ENCODE data around the gene ZNF555.

Gene ZNF555

DNA sequence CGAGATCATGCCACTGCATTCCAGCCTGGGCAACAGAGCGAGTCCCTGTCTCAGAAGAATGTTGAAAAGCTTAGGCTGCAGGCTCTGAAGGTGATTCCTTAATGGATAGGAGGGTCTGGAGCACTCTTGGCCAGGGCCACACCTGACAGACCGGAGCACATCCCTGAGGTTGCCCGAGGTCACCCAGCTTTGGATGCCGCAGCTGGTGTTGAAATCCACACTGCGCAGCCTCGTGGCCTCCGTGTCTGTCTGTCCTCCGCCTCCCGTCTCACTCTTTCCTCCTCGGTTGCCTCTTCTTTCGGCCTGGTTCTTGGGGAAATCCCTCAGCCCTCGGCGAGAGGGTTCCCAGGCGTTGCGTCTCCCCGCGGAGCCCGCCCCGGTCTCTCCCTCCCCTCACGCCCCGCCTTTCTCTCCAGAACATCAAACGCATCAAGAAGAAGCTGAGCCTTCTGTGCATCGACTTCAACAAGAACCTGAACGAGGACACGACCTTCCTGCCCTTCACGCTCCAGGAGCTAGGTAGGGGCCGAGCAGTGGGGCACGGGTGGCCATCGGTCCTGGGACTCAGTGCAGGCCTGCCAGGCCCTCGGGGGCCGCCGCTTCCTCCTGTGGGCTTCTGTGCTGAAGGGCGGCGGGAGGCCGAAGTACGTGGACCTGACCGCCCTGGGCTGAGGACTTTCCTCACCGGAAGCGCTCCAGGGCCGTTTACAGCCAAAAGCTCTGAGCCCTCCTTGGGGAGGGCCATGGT, 41.8 kb upstream of the ZNF555 start:
- H3K9ac ChIP-seq (ENCODE audit: low read depth, low read length), result no peak overlapping the region
- no peak overlapping the region for H2AFZ ChIP-seq (ENCODE audit: low read depth, low read length)
- ATAC-seq (ENCODE audit: insufficient read depth, low read depth) (no peak), DNase-seq (no peak)
- no peak for TF ChIP-seq EZH2 (IDR thresholded peaks at IDR 0.05; ENCODE audit: borderline replicate concordance, low read depth, low read length, severe bottlenecking)
- TF ChIP-seq, protein P1, sequence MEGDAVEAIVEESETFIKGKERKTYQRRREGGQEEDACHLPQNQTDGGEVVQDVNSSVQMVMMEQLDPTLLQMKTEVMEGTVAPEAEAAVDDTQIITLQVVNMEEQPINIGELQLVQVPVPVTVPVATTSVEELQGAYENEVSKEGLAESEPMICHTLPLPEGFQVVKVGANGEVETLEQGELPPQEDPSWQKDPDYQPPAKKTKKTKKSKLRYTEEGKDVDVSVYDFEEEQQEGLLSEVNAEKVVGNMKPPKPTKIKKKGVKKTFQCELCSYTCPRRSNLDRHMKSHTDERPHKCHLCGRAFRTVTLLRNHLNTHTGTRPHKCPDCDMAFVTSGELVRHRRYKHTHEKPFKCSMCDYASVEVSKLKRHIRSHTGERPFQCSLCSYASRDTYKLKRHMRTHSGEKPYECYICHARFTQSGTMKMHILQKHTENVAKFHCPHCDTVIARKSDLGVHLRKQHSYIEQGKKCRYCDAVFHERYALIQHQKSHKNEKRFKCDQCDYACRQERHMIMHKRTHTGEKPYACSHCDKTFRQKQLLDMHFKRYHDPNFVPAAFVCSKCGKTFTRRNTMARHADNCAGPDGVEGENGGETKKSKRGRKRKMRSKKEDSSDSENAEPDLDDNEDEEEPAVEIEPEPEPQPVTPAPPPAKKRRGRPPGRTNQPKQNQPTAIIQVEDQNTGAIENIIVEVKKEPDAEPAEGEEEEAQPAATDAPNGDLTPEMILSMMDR (IDR thresholded peaks at IDR 0.05; ENCODE audit: borderline replicate concordance, extremely low read depth, low read length, poor library complexity, severe bottlenecking), result no peak
- no peaks in the 10 kb centered on the region for H3K4me1 ChIP-seq (ENCODE audit: insufficient read depth, low read length)
- H3K27me3 ChIP-seq (ENCODE audit: insufficient read depth, low read length, poor library complexity), result no peaks in the 10 kb centered on the region
- H3K27ac ChIP-seq (ENCODE audit: low read length), result no peak overlapping the region
- peaks cover 8% of the 10 kb centered on the region; the same call in 1 of the 2 replicates for H3K79me2 ChIP-seq (ENCODE audit: insufficient read depth, low read length)
- H4K20me1 ChIP-seq (ENCODE audit: insufficient read depth, low read length), result peaks cover 30% of the 10 kb centered on the region
- no peak overlapping the region for H3K4me2 ChIP-seq (ENCODE audit: insufficient read depth, low read length)
- no peak overlapping the region for H3K4me3 ChIP-seq (ENCODE audit: low read depth in 1 of 2, low read length in 2 of 2)
- peaks cover 93% of the 10 kb centered on the region for H3K36me3 ChIP-seq (ENCODE audit: insufficient read depth, low read length)
- H3K9me3 ChIP-seq (ENCODE audit: insufficient read depth, low read length, severe bottlenecking), result no peaks in the 10 kb centered on the region

DNA sequence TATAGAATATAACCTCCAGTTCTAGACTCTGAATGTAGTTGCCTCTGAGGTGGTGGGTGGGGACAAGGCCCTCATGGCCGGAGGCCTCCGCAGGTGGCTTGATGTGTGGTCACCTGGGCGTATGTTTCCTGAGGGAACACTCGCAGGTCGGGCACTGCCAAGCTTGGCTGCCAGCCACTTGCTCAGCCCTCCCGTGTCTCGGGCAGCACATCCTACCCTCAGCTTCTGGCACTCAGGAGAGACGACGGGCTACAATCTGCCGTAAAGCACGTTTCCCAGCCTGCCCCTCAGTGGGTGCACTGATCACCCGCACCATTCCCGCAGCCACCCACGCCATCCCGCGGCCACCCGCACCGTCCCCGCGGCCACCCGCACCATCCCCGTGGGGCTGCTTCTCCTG, 40.8 kb upstream of the ZNF555 start:
- no peak overlapping the region for H3K9ac ChIP-seq (ENCODE audit: low read depth, low read length)
- no peak overlapping the region for H3K27ac ChIP-seq (ENCODE audit: low read length)
- TF ChIP-seq EZH2 (IDR thresholded peaks at IDR 0.05; ENCODE audit: borderline replicate concordance, low read depth, low read length, severe bottlenecking), result no peak
- TF ChIP-seq, protein P1 (IDR thresholded peaks at IDR 0.05; ENCODE audit: borderline replicate concordance, extremely low read depth, low read length, poor library complexity, severe bottlenecking), result no peak
- no peaks in the 10 kb centered on the region for H3K4me1 ChIP-seq (ENCODE audit: insufficient read depth, low read length)
- ATAC-seq (ENCODE audit: insufficient read depth, low read depth) (no peak), DNase-seq (no peak)
- no peak overlapping the region for H3K4me3 ChIP-seq (ENCODE audit: low read depth in 1 of 2, low read length in 2 of 2)
- H3K27me3 ChIP-seq (ENCODE audit: insufficient read depth, low read length, poor library complexity), result no peaks in the 10 kb centered on the region
- no peak overlapping the region for H2AFZ ChIP-seq (ENCODE audit: low read depth, low read length)
- H3K4me2 ChIP-seq (ENCODE audit: insufficient read depth, low read length), result no peak overlapping the region
- no peaks in the 10 kb centered on the region for H3K9me3 ChIP-seq (ENCODE audit: insufficient read depth, low read length, severe bottlenecking)
- peaks cover 36% of the 10 kb centered on the region for H4K20me1 ChIP-seq (ENCODE audit: insufficient read depth, low read length)
- peaks cover 8% of the 10 kb centered on the region; the same call in 1 of the 2 replicates for H3K79me2 ChIP-seq (ENCODE audit: insufficient read depth, low read length)
- H3K36me3 ChIP-seq (ENCODE audit: insufficient read depth, low read length), result peaks cover 95% of the 10 kb centered on the region

DNA sequence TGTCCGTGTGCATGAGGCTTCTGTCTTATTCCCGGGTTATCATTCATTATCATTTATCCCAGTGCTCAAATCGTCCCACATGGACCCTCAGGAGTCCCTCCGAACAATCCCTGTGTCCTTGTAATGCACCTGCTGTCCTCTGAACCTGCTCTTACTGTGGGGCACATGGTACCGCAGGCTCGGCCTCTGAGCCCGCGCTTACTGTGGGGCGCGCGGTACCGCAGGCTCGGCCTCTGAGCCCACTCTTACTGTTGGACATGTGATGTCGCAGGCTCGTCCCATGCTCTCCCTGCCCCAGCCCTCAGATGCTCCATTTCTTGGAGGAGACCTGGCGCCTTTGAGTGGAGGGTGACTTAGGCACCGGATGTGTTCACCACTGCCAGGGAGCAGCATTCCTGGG, 38.4 kb upstream of the ZNF555 start:
- Histone ChIP-seq H3K4me2 (ENCODE audit: insufficient read depth, low read length) (no peak overlapping the region), H3K9ac (ENCODE audit: low read depth, low read length) (no peak overlapping the region), H3K79me2 (ENCODE audit: insufficient read depth, low read length) (peaks cover 8% of the 10 kb centered on the region; the same call in 1 of the 2 replicates), H4K20me1 (ENCODE audit: insufficient read depth, low read length) (peaks cover 38% of the 10 kb centered on the region), H3K27me3 (ENCODE audit: insufficient read depth, low read length, poor library complexity) (no peaks in the 10 kb centered on the region), H3K4me3 (ENCODE audit: low read depth in 1 of 2, low read length in 2 of 2) (no peak overlapping the region), H3K36me3 (ENCODE audit: insufficient read depth, low read length) (peaks cover 92% of the 10 kb centered on the region), H3K4me1 (ENCODE audit: insufficient read depth, low read length) (no peaks in the 10 kb centered on the region), H3K9me3 (ENCODE audit: insufficient read depth, low read length, severe bottlenecking) (no peaks in the 10 kb centered on the region), H3K27ac (ENCODE audit: low read length) (no peak overlapping the region), H2AFZ (ENCODE audit: low read depth, low read length) (no peak overlapping the region)
- ATAC-seq (ENCODE audit: insufficient read depth, low read depth) (no peak), DNase-seq (no peak)
- TF ChIP-seq, protein P1 (IDR thresholded peaks at IDR 0.05; ENCODE audit: borderline replicate concordance, extremely low read depth, low read length, poor library complexity, severe bottlenecking), result no peak
- no peak for TF ChIP-seq EZH2 (IDR thresholded peaks at IDR 0.05; ENCODE audit: borderline replicate concordance, low read depth, low read length, severe bottlenecking)

Data from DND-41 (cell line).